Breast epithelium (tissue), 4 donors: ENCODE data around the gene XYLT1. TPM values are rescaled to one million over a fixed set of nuclear protein-coding genes. Genes with fewer than 3 reads are reported as not detected.

Experiments
- DNase-seq, 2 donors: peaks; one replicate each; pipeline ENCODE4 v3.0.0-alpha.2; 2019; ENCODE audit warnings: low spot score in 2 of 2
- H3K27ac ChIP-seq, 2 donors: fragments of 200-600 bp; sonication (generic) in 1 of 2; one replicate each; pipeline ENCODE4 v1.5.1; 2016 to 2019; ENCODE audit warnings: mild to moderate bottlenecking in 1 of 2
- H3K27me3 ChIP-seq, 2 donors: fragments of 200-600 bp; sonication (generic) in 1 of 2; one replicate each; pipeline versions ENCODE4 v1.5.1 to v1.6.0; 2017 to 2019; ENCODE audit warnings: control low read depth in 1 of 2, mild to moderate bottlenecking in 1 of 2
- H3K36me3 ChIP-seq: fragments of 200-600 bp; one replicate; pipeline ENCODE4 v1.5.1; 2019
- H3K4me1 ChIP-seq, 2 donors: fragments of 200-600 bp; sonication (generic); one replicate each; pipeline ENCODE4 v1.5.1; 2016 to 2019; ENCODE audit warnings: control low read depth in 1 of 2
- H3K4me3 ChIP-seq, 3 donors: fragments of 200-600 bp; sonication (generic); 1 replicate in 2 of 3; 2 replicates in 1 of 3; pipeline ENCODE4 v1.5.1; 2016 to 2019; ENCODE audit warnings: mild to moderate bottlenecking in 3 of 3, moderate library complexity in 2 of 3
- H3K9me3 ChIP-seq, 2 donors: fragments of 200-600 bp; sonication (generic) in 1 of 2; one replicate each; pipeline ENCODE4 v1.5.1; 2016 to 2019; ENCODE audit warnings: control low read depth in 1 of 2
- CTCF ChIP-seq, 3 donors: fragments of 450-650 bp; IDR thresholded peaks; one replicate each; pipeline ENCODE4 v1.5.1; 2016 to 2017; ENCODE audit warnings: antibody characterized with exemption in 3 of 3, mild to moderate bottlenecking in 3 of 3, moderate library complexity in 3 of 3
- POLR2A ChIP-seq: fragments of 450-650 bp; IDR thresholded peaks from one replicate; pipeline ENCODE4 v1.6.1; 2016; ENCODE audit warnings: antibody characterized with exemption, mild to moderate bottlenecking, moderate library complexity
- POLR2AphosphoS5 ChIP-seq, 3 donors: sonication (generic); formaldehyde crosslinking; IDR thresholded peaks; one replicate each; pipeline ENCODE4 v1.6.1; 2017; ENCODE audit warnings: antibody characterized with exemption in 3 of 3
- intact Hi-C: fragments of 100-400 bp; cut with DNase I; formaldehyde crosslinking; loops from one replicate; pipeline ENCODE4 v1.15.1; 2023; ENCODE audit warnings: low total_unique reads
- total RNA-seq, 3 donors: library from RNA; depleted of rRNA; stranded (reverse); fragments of >200 nt; gene quantifications; one replicate each; pipeline ENCODE4 v1.1.0, GENCODE V29; 2016

Gene XYLT1
- total RNA-seq, 3 donors from 2014 or later, result 11.9 to 32.8 (median 13.8) TPM

GRCh38 chr16:17143546-17144419 lies 327.0 kb downstream of the XYLT1 start:
- H3K4me3 ChIP-seq, result no peak overlapping the region
- TF ChIP-seq POLR2AphosphoS5 (IDR thresholded peaks at IDR 0.05), result no peak
- TF ChIP-seq POLR2A, result no peak
- no peak for TF ChIP-seq CTCF (IDR thresholded peaks at IDR 0.05)
- no peak for DNase-seq
- H3K36me3 ChIP-seq, result no peaks in the 10 kb centered on the region
- H3K9me3 ChIP-seq, result no peaks in the 10 kb centered on the region
- intact Hi-C loops, result no loop called here
- H3K4me1 ChIP-seq, result no peaks in the 10 kb centered on the region
- no peak overlapping the region for H3K27ac ChIP-seq
- no peaks in the 10 kb centered on the region for H3K27me3 ChIP-seq

GRCh38 chr16:17138801-17139200 lies 332.0 kb downstream of the XYLT1 start:
- H3K36me3 ChIP-seq, result no peaks in the 10 kb centered on the region
- H3K9me3 ChIP-seq, result no peaks in the 10 kb centered on the region
- no peaks in the 10 kb centered on the region for H3K27me3 ChIP-seq
- TF ChIP-seq POLR2AphosphoS5 (IDR thresholded peaks at IDR 0.05) (no peak), CTCF (IDR thresholded peaks at IDR 0.05) (no peak)
- no peak overlapping the region for H3K27ac ChIP-seq
- no peaks in the 10 kb centered on the region for H3K4me1 ChIP-seq
- H3K4me3 ChIP-seq, result no peak overlapping the region
- DNase-seq, result no peak
- intact Hi-C loops, result no loop called here

- TF ChIP-seq POLR2A, result no peak
- TF ChIP-seq POLR2AphosphoS5 (IDR thresholded peaks at IDR 0.05), result no peak
- TF ChIP-seq CTCF (IDR thresholded peaks at IDR 0.05), result no peak
- H3K9me3 ChIP-seq, result no peaks in the 10 kb centered on the region
- H3K4me3 ChIP-seq, result no peak overlapping the region
- H3K27me3 ChIP-seq, result no peaks in the 10 kb centered on the region
- no peak overlapping the region for H3K27ac ChIP-seq
- DNase-seq, result no peak
- H3K4me1 ChIP-seq, result no peaks in the 10 kb centered on the region
- no peaks in the 10 kb centered on the region for H3K36me3 ChIP-seq
- intact Hi-C loops, result no loop called here
These were observed 335.3 kb downstream of the XYLT1 start for GRCh38 chr16:17135439-17135838.

GRCh38 chr16:17134586-17134985 lies 336.2 kb downstream of the XYLT1 start:
- no peak for DNase-seq

More at GRCh38 chr16:17134586-17134985, 336.2 kb downstream of the XYLT1 start:
- intact Hi-C loops, result no loop called here
- no peaks in the 10 kb centered on the region for H3K27me3 ChIP-seq
- H3K36me3 ChIP-seq, result no peaks in the 10 kb centered on the region
- H3K27ac ChIP-seq, result no peak overlapping the region
- H3K4me3 ChIP-seq, result no peak overlapping the region
- H3K4me1 ChIP-seq, result no peaks in the 10 kb centered on the region
- no peaks in the 10 kb centered on the region for H3K9me3 ChIP-seq
- TF ChIP-seq POLR2AphosphoS5 (IDR thresholded peaks at IDR 0.05) (no peak), CTCF (IDR thresholded peaks at IDR 0.05) (no peak), POLR2A (no peak)
